B cell (primary cell): Measurements from ENCODE around the gene PUS10. TPM values are rescaled to one million over a fixed set of nuclear protein-coding genes. Genes with fewer than 3 reads are reported as not detected.

Source experiments
- ATAC-seq: fragments of 200-7000 bp; cut with Tn5 transposase; one replicate; pipeline ENCODE4 v1.10.0; 2021; ENCODE audit warnings: low read depth, mild to moderate bottlenecking, moderate number of reproducible peaks, moderate library complexity
- CTCF ChIA-PET: fragments of 350-600 bp; sonication (Branson Sonifier 250); formaldehyde crosslinking; loops from one replicate; lab custom pipeline; 2021; ENCODE audit warnings: antibody characterized with exemption, inconsistent platforms; lab: Charles Lee
- POLR2A ChIA-PET: fragments of 350-600 bp; sonication (Branson Sonifier 250); formaldehyde crosslinking; loops from one replicate; lab custom pipeline; 2021; ENCODE audit warnings: antibody characterized with exemption; lab: Charles Lee
- DNase-seq: peaks from one replicate; pipeline ENCODE4 v3.0.0; 2013
- H2AFZ ChIP-seq: 2 replicates; pipeline ENCODE4 v1.6.1; 2012; ENCODE audit warnings: mild to moderate bottlenecking, low read depth, low read length; ENCODE audit not compliant: insufficient read depth, poor library complexity, severe bottlenecking
- H3K27ac ChIP-seq, 2 donors: 1 replicate in 1 of 2; 2 replicates in 1 of 2; pipeline ENCODE4 v1.5.1; 2012 to 2013; ENCODE audit warnings: low read length in 2 of 2, mild to moderate bottlenecking in 2 of 2, moderate library complexity in 1 of 2
- H3K27me3 ChIP-seq, 4 experiments: fragments of 200-600 bp in 1 of 4; sonication (generic) in 1 of 4; replicated peaks in 1 of 4; 1 replicate in 2 of 4; 2 replicates in 2 of 4; pipeline versions ENCODE4 v1.6.1 to v1.7.0; 2013 to 2016; ENCODE audit warnings: low read length in 3 of 4, mild to moderate bottlenecking in 2 of 4, mixed read lengths in 1 of 4, moderate library complexity in 1 of 4; ENCODE audit not compliant: insufficient read depth in 4 of 4, control insufficient read depth in 3 of 4; ENCODE audit errors: control extremely low read depth in 1 of 4
- H3K36me3 ChIP-seq, 2 experiments: replicated peaks in 1 of 2; 1 replicate in 1 of 2; 2 replicates in 1 of 2; pipeline versions ENCODE4 v1.6.1 to v1.7.1; 2013; ENCODE audit warnings: low read length in 1 of 2; ENCODE audit not compliant: insufficient read depth in 2 of 2, control insufficient read depth in 1 of 2; ENCODE audit errors: control extremely low read depth in 1 of 2, extremely low read depth in 1 of 2
- H3K4me1 ChIP-seq, 2 donors: fragments of 200-600 bp in 1 of 2; sonication (generic) in 1 of 2; 1 replicate in 1 of 2; 2 replicates in 1 of 2; pipeline versions ENCODE4 v1.5.1 to v1.6.1; 2013 to 2017; ENCODE audit warnings: low read length in 2 of 2; ENCODE audit not compliant: control insufficient read depth in 2 of 2, insufficient read depth in 2 of 2
- H3K4me2 ChIP-seq: replicated peaks from 2 replicates; pipeline ENCODE3; 2012; ENCODE audit warnings: mild to moderate bottlenecking, low read depth, low read length; ENCODE audit not compliant: poor library complexity, severe bottlenecking
- H3K4me3 ChIP-seq, 5 experiments: fragments of 200-600 bp in 1 of 5; sonication (generic) in 1 of 5; 1 replicate in 3 of 5; 2 replicates in 2 of 5; pipeline versions ENCODE4 v1.5.1 to v1.7.0; 2011 to 2016; ENCODE audit warnings: low read length in 4 of 5, mild to moderate bottlenecking in 4 of 5, low read depth in 2 of 5, control low read depth in 1 of 5, moderate library complexity in 1 of 5; ENCODE audit not compliant: insufficient read depth in 1 of 5; ENCODE audit errors: control extremely low read depth in 1 of 5, extremely low read depth in 1 of 5
- H3K79me2 ChIP-seq: fragments of 200-600 bp; sonication (generic); one replicate; pipeline ENCODE4 v1.6.0; 2016; ENCODE audit warnings: low read length; ENCODE audit not compliant: control insufficient read depth, insufficient read depth
- H3K9ac ChIP-seq: fragments of 200-600 bp; sonication (generic); 2 replicates; pipeline ENCODE4 v1.6.1; 2017; ENCODE audit warnings: mild to moderate bottlenecking, low read length, moderate library complexity
- H3K9me3 ChIP-seq, 3 donors: one replicate each; pipeline versions ENCODE4 v1.6.1 to v1.7.1; 2013; ENCODE audit warnings: low read length in 2 of 3; ENCODE audit not compliant: control insufficient read depth in 2 of 3, insufficient read depth in 1 of 3; ENCODE audit errors: control extremely low read depth in 1 of 3
- H4K20me1 ChIP-seq: 2 replicates; pipeline ENCODE4 v1.6.0; 2012; ENCODE audit warnings: mild to moderate bottlenecking, low read length; ENCODE audit not compliant: insufficient read depth, control insufficient read depth, poor library complexity, severe bottlenecking
- H3K27ac Mint-ChIP-seq: one replicate; pipeline ENCODE4 v1.8.0; 2021; ENCODE audit warnings: mixed read lengths
- H3K27me3 Mint-ChIP-seq: one replicate; pipeline ENCODE4 v1.8.0; 2021; ENCODE audit warnings: mixed read lengths
- H3K4me1 Mint-ChIP-seq: one replicate; pipeline ENCODE4 v1.8.0; 2021; ENCODE audit warnings: mixed read lengths
- H3K4me3 Mint-ChIP-seq: one replicate; pipeline ENCODE4 v1.8.0; 2021; ENCODE audit warnings: mixed read lengths
- H3K9me3 Mint-ChIP-seq: one replicate; pipeline ENCODE4 v1.8.0; 2022; ENCODE audit warnings: mixed read lengths; ENCODE audit not compliant: insufficient read depth
- EZH2 ChIP-seq: IDR thresholded peaks from 2 replicates; pipeline ENCODE4 v1.6.1; 2012; ENCODE audit warnings: borderline replicate concordance, low read depth, mild to moderate bottlenecking, moderate library complexity, low read length; ENCODE audit not compliant: insufficient read depth, poor library complexity, severe bottlenecking
- WGBS: methylation state at CpG from one replicate; pipeline ENCODE4 v1.1.5; 2013; ENCODE audit warnings: missing lambda C conversion rate; ENCODE audit not compliant: insufficient coverage; 5-methylcytosine and 5-hydroxymethylcytosine counted together
- intact Hi-C: fragments of 100-400 bp; cut with micrococcal nuclease; formaldehyde crosslinking; loops from one replicate; pipeline ENCODE4 v1.10.0; 2022
- polyA plus RNA-seq: library from polyadenylated mRNA; depleted of rRNA; stranded (reverse); fragments of >200 nt; gene quantifications from 2 replicates; pipeline ENCODE4 v1.2.3, GENCODE V29; 2012
- total RNA-seq, 2 donors: library from RNA; stranded (reverse); fragments of 120-200 nt in 1 of 2; gene quantifications; 1 replicate in 1 of 2; 2 replicates in 1 of 2; pipeline versions ENCODE4 v1.2.3 to v1.2.4, GENCODE V29; 2013 to 2022
- TF ChIP-seq, protein P1 (sequence below): fragments of 200-600 bp; IDR thresholded peaks from one replicate; pipeline ENCODE4 v1.8.0; 2022; ENCODE audit warnings: antibody characterized with exemption, mild to moderate bottlenecking

Gene PUS10
- total and polyA plus RNA-seq, 2 donors (not counting 1 experiment from before 2014, with no cell fraction given) = 3.2 to 7.1 TPM

GRCh38 chr2:60957643-60958042 lies 60.4 kb downstream of the PUS10 start:
- H3K4me1 Mint-ChIP-seq = peaks cover 2% of the 10 kb centered on the region
- TF ChIP-seq, protein P1, sequence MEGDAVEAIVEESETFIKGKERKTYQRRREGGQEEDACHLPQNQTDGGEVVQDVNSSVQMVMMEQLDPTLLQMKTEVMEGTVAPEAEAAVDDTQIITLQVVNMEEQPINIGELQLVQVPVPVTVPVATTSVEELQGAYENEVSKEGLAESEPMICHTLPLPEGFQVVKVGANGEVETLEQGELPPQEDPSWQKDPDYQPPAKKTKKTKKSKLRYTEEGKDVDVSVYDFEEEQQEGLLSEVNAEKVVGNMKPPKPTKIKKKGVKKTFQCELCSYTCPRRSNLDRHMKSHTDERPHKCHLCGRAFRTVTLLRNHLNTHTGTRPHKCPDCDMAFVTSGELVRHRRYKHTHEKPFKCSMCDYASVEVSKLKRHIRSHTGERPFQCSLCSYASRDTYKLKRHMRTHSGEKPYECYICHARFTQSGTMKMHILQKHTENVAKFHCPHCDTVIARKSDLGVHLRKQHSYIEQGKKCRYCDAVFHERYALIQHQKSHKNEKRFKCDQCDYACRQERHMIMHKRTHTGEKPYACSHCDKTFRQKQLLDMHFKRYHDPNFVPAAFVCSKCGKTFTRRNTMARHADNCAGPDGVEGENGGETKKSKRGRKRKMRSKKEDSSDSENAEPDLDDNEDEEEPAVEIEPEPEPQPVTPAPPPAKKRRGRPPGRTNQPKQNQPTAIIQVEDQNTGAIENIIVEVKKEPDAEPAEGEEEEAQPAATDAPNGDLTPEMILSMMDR = no peak
- no peak for TF ChIP-seq EZH2
- WGBS = 100% methylated on average over 5 of the region's 5 CpGs

GRCh38 chr2:60957224-60957623 lies 60.8 kb downstream of the PUS10 start:
- no peaks in the 10 kb centered on the region for H3K27me3 Mint-ChIP-seq
- no peak overlapping the region for H3K9ac ChIP-seq

More at GRCh38 chr2:60957643-60958042, 60.4 kb downstream of the PUS10 start:
- Histone ChIP-seq H3K4me2 (no peak overlapping the region), H3K4me3 (no peak overlapping the region), H3K27ac (no peak overlapping the region), H2AFZ (no peak overlapping the region), H3K9ac (no peak overlapping the region), H3K4me1 (no peaks in the 10 kb centered on the region), H3K9me3 (peaks cover 0 to 1% (median 0%) of the 10 kb centered on the region in 3 donors), H3K79me2 (no peaks in the 10 kb centered on the region), H4K20me1 (no peaks in the 10 kb centered on the region), H3K36me3 (peaks cover 3 to 23% of the 10 kb centered on the region in 2 experiments), H3K27me3 (no peaks in the 10 kb centered on the region)
- no peaks in the 10 kb centered on the region for H3K9me3 Mint-ChIP-seq
- DNase-seq (no peak), ATAC-seq (no peak)
- ChIA-PET CTCF (interaction anchor here (1.3 kb wide), 1 partner anchor 40 kb away, joined by 4 read pairs; no protein-coding TSS in a partner anchor), POLR2A (interaction anchor here (1.1 kb wide), 1 partner anchor 8 kb away, joined by 3 read pairs; no protein-coding TSS in a partner anchor)
- no peak overlapping the region for H3K4me3 Mint-ChIP-seq
- H3K27me3 Mint-ChIP-seq = no peaks in the 10 kb centered on the region
- intact Hi-C loops = no loop called here
- H3K27ac Mint-ChIP-seq = peak overlapping the region; percentile 26

More at GRCh38 chr2:60957224-60957623, 60.8 kb downstream of the PUS10 start:
- Histone ChIP-seq H3K4me2 (no peak overlapping the region), H3K9me3 (peaks cover 0 to 1% (median 0%) of the 10 kb centered on the region in 3 donors), H2AFZ (no peak overlapping the region), H3K4me3 (no peak overlapping the region), H3K27me3 (no peaks in the 10 kb centered on the region), H4K20me1 (no peaks in the 10 kb centered on the region), H3K36me3 (peaks cover 3 to 23% of the 10 kb centered on the region in 2 experiments), H3K79me2 (no peaks in the 10 kb centered on the region), H3K27ac (no peak overlapping the region), H3K4me1 (no peaks in the 10 kb centered on the region)
- POLR2A ChIA-PET = interaction anchor here (1.1 kb wide), 1 partner anchor 8 kb away, joined by 3 read pairs; no protein-coding TSS in a partner anchor
- TF ChIP-seq EZH2 = no peak
- TF ChIP-seq, protein P1 = no peak
- peaks cover 2% of the 10 kb centered on the region for H3K4me1 Mint-ChIP-seq
- intact Hi-C loops = no loop called here
- H3K4me3 Mint-ChIP-seq = no peak overlapping the region
- WGBS = over 99% methylated on average over 8 of the region's 8 CpGs
- DNase-seq (no peak), ATAC-seq (no peak)
- CTCF ChIA-PET = interaction anchor here (0.7 to 1.3 kb wide), 3 partner anchors 17 to 123 kb away, joined by 3 to 4 read pairs (median 4); no protein-coding TSS in a partner anchor
- no peaks in the 10 kb centered on the region for H3K9me3 Mint-ChIP-seq
- H3K27ac Mint-ChIP-seq = no peak overlapping the region
